Measurements from ENCODE around the gene ZIM2.
"Not testable (repeated sequence)": the region's sequence is repeated elsewhere in the genome, so short reads cannot be mapped to it uniquely, and the experiment has no call there.

The ZIM2 gene

GRCh38 chr19:56840451-56841192 lies at the start of gene ZIM2, which contains the start of gene PEG3:
Gene ZIM2 (minus strand): TSS chr19:56840726. CDS start chr19:56824277, 16,449 bp downstream.
Gene PEG3 (minus strand): TSS chr19:56840726. CDS start chr19:56824655, 16,071 bp downstream.
- DNase-seq: no peak

GRCh38 chr19:56885173-56885985 lies 44.9 kb upstream of the ZIM2 start:
- DNase-seq: no peak

GRCh38 chr19:56884441-56884840 lies 43.9 kb upstream of the ZIM2 start:
- no peak for DNase-seq

- DNase-seq: no peak
Observed at GRCh38 chr19:56880592-56881190, 40.2 kb upstream of the ZIM2 start.

- no peak for DNase-seq
Observed at GRCh38 chr19:56877069-56877715, 36.7 kb upstream of the ZIM2 start.

GRCh38 chr19:56875717-56876116 lies 35.2 kb upstream of the ZIM2 start:
- DNase-seq: no peak

- no peak for DNase-seq
Observed at GRCh38 chr19:56874530-56874929, 34.0 kb upstream of the ZIM2 start.

GRCh38 chr19:56873493-56873892 lies 33.0 kb upstream of the ZIM2 start:
- no peak for DNase-seq

- no peak for DNase-seq
Observed at GRCh38 chr19:56869886-56870285, 29.4 kb upstream of the ZIM2 start.

GRCh38 chr19:56868446-56868845 lies 27.9 kb upstream of the ZIM2 start:
- DNase-seq: no peak

GRCh38 chr19:56866538-56866937 lies 26.0 kb upstream of the ZIM2 start:
- no peak for DNase-seq

GRCh38 chr19:56864443-56865125 lies 24.1 kb upstream of the ZIM2 start:
- no peak for DNase-seq

- DNase-seq: no peak
Observed at GRCh38 chr19:56862741-56863140, 22.2 kb upstream of the ZIM2 start.

- DNase-seq: not testable (repeated sequence)
Observed at GRCh38 chr19:56860409-56860808, 19.9 kb upstream of the ZIM2 start.

- no peak for DNase-seq
Observed at GRCh38 chr19:56858026-56858425, 17.5 kb upstream of the ZIM2 start.

GRCh38 chr19:56856822-56857221 lies 16.3 kb upstream of the ZIM2 start:
- DNase-seq: no peak

GRCh38 chr19:56852361-56852760 lies 11.8 kb upstream of the ZIM2 start:
- DNase-seq: not testable (repeated sequence)

- no peak for DNase-seq
Observed at GRCh38 chr19:56848166-56848565, 7.6 kb upstream of the ZIM2 start.

- DNase-seq: no peak
Observed at GRCh38 chr19:56842412-56842811, 1.9 kb upstream of the ZIM2 start.

GRCh38 chr19:56841193-56841543 lies 642 bp upstream of the ZIM2 start:
- DNase-seq: no peak

- no peak for DNase-seq
Observed at GRCh38 chr19:56839652-56840450, 675 bp downstream of the ZIM2 start.

Data from NCI-H226 (cell line).